ENCODE measurements around the gene SPCS1.

GRCh38 chr3:52715714-52716305 lies 9.9 kb downstream of the SPCS1 start:
- TF ChIP-seq POLR2A (IDR thresholded peaks at IDR 0.05) (no peak), POLR2AphosphoS5 (IDR thresholded peaks at IDR 0.05) (no peak), CTCF (IDR thresholded peaks at IDR 0.05) (no peak), EP300 (IDR thresholded peaks at IDR 0.05) (no peak)
